ENCODE measurements around the gene TM4SF5.

Gene TM4SF5

GRCh38 chr17:4739122-4740024 is 32.3 kb upstream of the TM4SF5 start, which contains the start of the genes CXCL16 and ZMYND15:
TSS of gene CXCL16 (minus strand) at chr17:4739928. CDS start at chr17:4739339, 589 bp downstream.
TSS of gene ZMYND15 (plus strand) at chr17:4739833. CDS start at chr17:4740549, 716 bp downstream.
- Histone ChIP-seq H3K36me3 (ENCODE audit: insufficient read depth, low read length) (no peaks in the 10 kb centered on the region), H2AFZ (ENCODE audit: low read length, unreplicated experiment) (peak within 1 kb of the TSS; percentile 90), H3K4me3 (ENCODE audit: low read depth, low read length) (peak within 1 kb of the TSS; percentile 92), H3K4me1 (ENCODE audit: control insufficient read depth, insufficient read depth, low read length, unreplicated experiment) (peaks cover 8% of the 10 kb centered on the region), H3K27ac (ENCODE audit: low read depth, low read length) (no peak within 1 kb of the TSS), H3K27me3 (ENCODE audit: insufficient read depth, low read length) (peaks cover 21% of the 10 kb centered on the region), H3K79me2 (ENCODE audit: control insufficient read depth, insufficient read depth, low read length, unreplicated experiment) (no peaks in the 10 kb centered on the region)

- H3K4me3 ChIP-seq (ENCODE audit: low read depth, low read length): peak overlapping the region; percentile 92
- peaks cover 22% of the 10 kb centered on the region for H3K27me3 ChIP-seq (ENCODE audit: insufficient read depth, low read length)
- H3K79me2 ChIP-seq (ENCODE audit: control insufficient read depth, insufficient read depth, low read length, unreplicated experiment): no peaks in the 10 kb centered on the region
- no peak overlapping the region for H3K27ac ChIP-seq (ENCODE audit: low read depth, low read length)
- H2AFZ ChIP-seq (ENCODE audit: low read length, unreplicated experiment): peak overlapping the region; percentile 90
- peaks cover 8% of the 10 kb centered on the region for H3K4me1 ChIP-seq (ENCODE audit: control insufficient read depth, insufficient read depth, low read length, unreplicated experiment)
- no peaks in the 10 kb centered on the region for H3K36me3 ChIP-seq (ENCODE audit: insufficient read depth, low read length)
These were observed 31.7 kb upstream of the TM4SF5 start for GRCh38 chr17:4740025-4740351.

- no peaks in the 10 kb centered on the region for H3K79me2 ChIP-seq (ENCODE audit: control insufficient read depth, insufficient read depth, low read length, unreplicated experiment)
- H3K4me1 ChIP-seq (ENCODE audit: control insufficient read depth, insufficient read depth, low read length, unreplicated experiment): peaks cover 8% of the 10 kb centered on the region
- H2AFZ ChIP-seq (ENCODE audit: low read length, unreplicated experiment): no peak overlapping the region
- no peak overlapping the region for H3K27ac ChIP-seq (ENCODE audit: low read depth, low read length)
- H3K27me3 ChIP-seq (ENCODE audit: insufficient read depth, low read length): peaks cover 27% of the 10 kb centered on the region
- H3K4me3 ChIP-seq (ENCODE audit: low read depth, low read length): no peak overlapping the region; the same call in 1 of the 2 replicates
- H3K36me3 ChIP-seq (ENCODE audit: insufficient read depth, low read length): no peaks in the 10 kb centered on the region
These were observed 31.1 kb upstream of the TM4SF5 start for GRCh38 chr17:4740584-4740983.

- Histone ChIP-seq H3K27ac (ENCODE audit: low read depth, low read length) (no peak overlapping the region), H3K4me3 (ENCODE audit: low read depth, low read length) (no peak overlapping the region), H3K79me2 (ENCODE audit: control insufficient read depth, insufficient read depth, low read length, unreplicated experiment) (no peaks in the 10 kb centered on the region), H2AFZ (ENCODE audit: low read length, unreplicated experiment) (no peak overlapping the region), H3K4me1 (ENCODE audit: control insufficient read depth, insufficient read depth, low read length, unreplicated experiment) (peaks cover 8% of the 10 kb centered on the region), H3K36me3 (ENCODE audit: insufficient read depth, low read length) (no peaks in the 10 kb centered on the region), H3K27me3 (ENCODE audit: insufficient read depth, low read length) (peaks cover 31% of the 10 kb centered on the region)
These were observed 30.1 kb upstream of the TM4SF5 start for GRCh38 chr17:4741544-4741943.

- H3K27me3 ChIP-seq (ENCODE audit: insufficient read depth, low read length): peaks cover 31% of the 10 kb centered on the region
- H3K79me2 ChIP-seq (ENCODE audit: control insufficient read depth, insufficient read depth, low read length, unreplicated experiment): no peaks in the 10 kb centered on the region
- no peak overlapping the region for H3K27ac ChIP-seq (ENCODE audit: low read depth, low read length)
- H2AFZ ChIP-seq (ENCODE audit: low read length, unreplicated experiment): no peak overlapping the region
- no peaks in the 10 kb centered on the region for H3K36me3 ChIP-seq (ENCODE audit: insufficient read depth, low read length)
- H3K4me1 ChIP-seq (ENCODE audit: control insufficient read depth, insufficient read depth, low read length, unreplicated experiment): peaks cover 8% of the 10 kb centered on the region
- H3K4me3 ChIP-seq (ENCODE audit: low read depth, low read length): no peak overlapping the region
These were observed 29.6 kb upstream of the TM4SF5 start for GRCh38 chr17:4742133-4742532.

GRCh38 chr17:4742629-4743028 is 29.1 kb upstream of the TM4SF5 start:
- peaks cover 8% of the 10 kb centered on the region for H3K4me1 ChIP-seq (ENCODE audit: control insufficient read depth, insufficient read depth, low read length, unreplicated experiment)
- H3K27ac ChIP-seq (ENCODE audit: low read depth, low read length): no peak overlapping the region
- H3K4me3 ChIP-seq (ENCODE audit: low read depth, low read length): no peak overlapping the region
- no peaks in the 10 kb centered on the region for H3K79me2 ChIP-seq (ENCODE audit: control insufficient read depth, insufficient read depth, low read length, unreplicated experiment)
- H3K27me3 ChIP-seq (ENCODE audit: insufficient read depth, low read length): peaks cover 31% of the 10 kb centered on the region
- H2AFZ ChIP-seq (ENCODE audit: low read length, unreplicated experiment): no peak overlapping the region
- no peaks in the 10 kb centered on the region for H3K36me3 ChIP-seq (ENCODE audit: insufficient read depth, low read length)

GRCh38 chr17:4743216-4743615 is 28.5 kb upstream of the TM4SF5 start:
- peaks cover 30% of the 10 kb centered on the region for H3K27me3 ChIP-seq (ENCODE audit: insufficient read depth, low read length)
- no peak overlapping the region for H2AFZ ChIP-seq (ENCODE audit: low read length, unreplicated experiment)
- H3K27ac ChIP-seq (ENCODE audit: low read depth, low read length): no peak overlapping the region
- H3K4me3 ChIP-seq (ENCODE audit: low read depth, low read length): no peak overlapping the region
- H3K36me3 ChIP-seq (ENCODE audit: insufficient read depth, low read length): no peaks in the 10 kb centered on the region
- H3K79me2 ChIP-seq (ENCODE audit: control insufficient read depth, insufficient read depth, low read length, unreplicated experiment): no peaks in the 10 kb centered on the region
- peaks cover 8% of the 10 kb centered on the region for H3K4me1 ChIP-seq (ENCODE audit: control insufficient read depth, insufficient read depth, low read length, unreplicated experiment)

- Histone ChIP-seq H3K36me3 (ENCODE audit: insufficient read depth, low read length) (no peaks in the 10 kb centered on the region), H3K27me3 (ENCODE audit: insufficient read depth, low read length) (peaks cover 29% of the 10 kb centered on the region), H3K4me3 (ENCODE audit: low read depth, low read length) (no peak overlapping the region), H3K79me2 (ENCODE audit: control insufficient read depth, insufficient read depth, low read length, unreplicated experiment) (no peaks in the 10 kb centered on the region), H2AFZ (ENCODE audit: low read length, unreplicated experiment) (no peak overlapping the region), H3K27ac (ENCODE audit: low read depth, low read length) (no peak overlapping the region), H3K4me1 (ENCODE audit: control insufficient read depth, insufficient read depth, low read length, unreplicated experiment) (peaks cover 2% of the 10 kb centered on the region)
These were observed 27.8 kb upstream of the TM4SF5 start for GRCh38 chr17:4743898-4744297.

GRCh38 chr17:4744999-4745969 is 26.4 kb upstream of the TM4SF5 start:
- peaks cover 27% of the 10 kb centered on the region for H3K27me3 ChIP-seq (ENCODE audit: insufficient read depth, low read length)
- H2AFZ ChIP-seq (ENCODE audit: low read length, unreplicated experiment): no peak overlapping the region
- H3K4me3 ChIP-seq (ENCODE audit: low read depth, low read length): no peak overlapping the region
- H3K4me1 ChIP-seq (ENCODE audit: control insufficient read depth, insufficient read depth, low read length, unreplicated experiment): no peaks in the 10 kb centered on the region
- H3K79me2 ChIP-seq (ENCODE audit: control insufficient read depth, insufficient read depth, low read length, unreplicated experiment): no peaks in the 10 kb centered on the region
- no peaks in the 10 kb centered on the region for H3K36me3 ChIP-seq (ENCODE audit: insufficient read depth, low read length)
- no peak overlapping the region for H3K27ac ChIP-seq (ENCODE audit: low read depth, low read length)

- H3K79me2 ChIP-seq (ENCODE audit: control insufficient read depth, insufficient read depth, low read length, unreplicated experiment): no peaks in the 10 kb centered on the region
- H3K4me3 ChIP-seq (ENCODE audit: low read depth, low read length): no peak overlapping the region
- peaks cover 28% of the 10 kb centered on the region for H3K27me3 ChIP-seq (ENCODE audit: insufficient read depth, low read length)
- H3K36me3 ChIP-seq (ENCODE audit: insufficient read depth, low read length): no peaks in the 10 kb centered on the region
- no peaks in the 10 kb centered on the region for H3K4me1 ChIP-seq (ENCODE audit: control insufficient read depth, insufficient read depth, low read length, unreplicated experiment)
- no peak overlapping the region for H3K27ac ChIP-seq (ENCODE audit: low read depth, low read length)
- no peak overlapping the region for H2AFZ ChIP-seq (ENCODE audit: low read length, unreplicated experiment)
These were observed 23.8 kb upstream of the TM4SF5 start for GRCh38 chr17:4747847-4748246.
